ENCODE data around the gene MOB3C. TPM values are rescaled to one million over a fixed set of nuclear protein-coding genes. Genes with fewer than 3 reads are reported as not detected.
"Not testable (repeated sequence)": the region's sequence is repeated elsewhere in the genome, so short reads cannot be mapped to it uniquely, and the experiment has no call there.

The MOB3C gene
- polyA plus RNA-seq, 1 donor from 2014 or later = 0.41 TPM

DNA sequence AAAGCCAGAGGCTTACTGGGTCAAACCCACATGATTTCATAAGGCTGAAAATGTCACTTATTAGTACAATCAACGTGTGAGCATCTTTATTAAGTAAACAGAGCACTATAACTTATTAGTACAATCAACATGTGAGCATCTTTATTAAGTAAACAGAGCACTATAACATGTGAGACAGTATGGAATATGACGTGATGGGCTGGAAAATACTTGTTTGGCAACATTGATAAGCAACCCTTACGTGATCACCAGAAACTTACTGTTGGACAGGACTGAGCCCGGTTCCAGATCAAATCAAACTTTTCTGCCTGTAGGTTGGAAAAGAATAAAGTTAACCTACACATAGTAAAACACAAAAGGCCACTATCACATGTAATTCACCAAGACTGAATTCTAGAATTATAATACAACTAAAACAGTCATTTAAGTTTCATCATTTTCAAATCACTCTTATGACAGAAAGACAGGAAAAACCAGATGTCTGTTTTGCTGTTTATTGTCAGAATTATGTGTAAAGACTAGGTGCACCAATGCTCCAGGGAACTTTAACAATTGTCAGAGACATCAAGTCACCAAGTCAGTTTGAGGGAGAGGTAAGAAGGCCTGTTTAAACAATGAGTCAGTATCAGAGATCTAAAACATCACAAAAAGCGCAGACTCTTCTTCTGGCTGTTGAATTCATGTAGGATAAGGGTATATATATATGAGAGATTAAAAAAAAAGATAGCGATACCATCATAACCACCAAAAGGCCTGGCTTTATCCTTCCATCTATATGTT is 35.9 kb upstream of the MOB3C start:
- Histone ChIP-seq H2AFZ (ENCODE audit: low read depth, low read length) (no peak overlapping the region), H3K9ac (ENCODE audit: low read length) (no peak overlapping the region), H3K36me3 (ENCODE audit: insufficient read depth, low read length) (peaks cover 25% of the 10 kb centered on the region), H3F3A (ENCODE audit: insufficient read depth, low read length, poor library complexity, severe bottlenecking) (no peaks in the 10 kb centered on the region), H3K79me2 (replicated peaks; ENCODE audit: insufficient read depth, low read length) (no peaks in the 10 kb centered on the region), H3K9me2 (ENCODE audit: insufficient read depth, low read length) (no peaks in the 10 kb centered on the region), H3K27ac (ENCODE audit: low read length) (no peak overlapping the region), H3K9me3 (ENCODE audit: low read length) (peaks cover 6% of the 10 kb centered on the region), H4K20me1 (ENCODE audit: insufficient read depth) (no peaks in the 10 kb centered on the region), H3K4me2 (ENCODE audit: low read length) (no peak overlapping the region), H3K4me3 (ENCODE audit: low read length) (no peak overlapping the region), H3K27me3 (ENCODE audit: insufficient read depth, low read depth, low read length) (no peaks in the 10 kb centered on the region)
- TF ChIP-seq EP300 (conservative IDR thresholded peaks at IDR 0.05; ENCODE audit: poor library complexity, severe bottlenecking) (no peak), RAD21 (conservative IDR thresholded peaks at IDR 0.05) (no peak), EZH2 (IDR thresholded peaks at IDR 0.05; ENCODE audit: borderline replicate concordance, insufficient read depth, low read length, poor library complexity, severe bottlenecking) (no peak), MXI1 (conservative IDR thresholded peaks at IDR 0.05; ENCODE audit: poor library complexity, severe bottlenecking) (no peak), SMC3 (conservative IDR thresholded peaks at IDR 0.05; ENCODE audit: poor library complexity) (no peak), TAF1 (IDR thresholded peaks at IDR 0.05; ENCODE audit: low read depth) (no peak), POLR2AphosphoS5 (IDR thresholded peaks at IDR 0.05) (no peak)
- TF ChIP-seq, protein P1, sequence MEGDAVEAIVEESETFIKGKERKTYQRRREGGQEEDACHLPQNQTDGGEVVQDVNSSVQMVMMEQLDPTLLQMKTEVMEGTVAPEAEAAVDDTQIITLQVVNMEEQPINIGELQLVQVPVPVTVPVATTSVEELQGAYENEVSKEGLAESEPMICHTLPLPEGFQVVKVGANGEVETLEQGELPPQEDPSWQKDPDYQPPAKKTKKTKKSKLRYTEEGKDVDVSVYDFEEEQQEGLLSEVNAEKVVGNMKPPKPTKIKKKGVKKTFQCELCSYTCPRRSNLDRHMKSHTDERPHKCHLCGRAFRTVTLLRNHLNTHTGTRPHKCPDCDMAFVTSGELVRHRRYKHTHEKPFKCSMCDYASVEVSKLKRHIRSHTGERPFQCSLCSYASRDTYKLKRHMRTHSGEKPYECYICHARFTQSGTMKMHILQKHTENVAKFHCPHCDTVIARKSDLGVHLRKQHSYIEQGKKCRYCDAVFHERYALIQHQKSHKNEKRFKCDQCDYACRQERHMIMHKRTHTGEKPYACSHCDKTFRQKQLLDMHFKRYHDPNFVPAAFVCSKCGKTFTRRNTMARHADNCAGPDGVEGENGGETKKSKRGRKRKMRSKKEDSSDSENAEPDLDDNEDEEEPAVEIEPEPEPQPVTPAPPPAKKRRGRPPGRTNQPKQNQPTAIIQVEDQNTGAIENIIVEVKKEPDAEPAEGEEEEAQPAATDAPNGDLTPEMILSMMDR (IDR thresholded peaks at IDR 0.05; ENCODE audit: poor library complexity, severe bottlenecking) = no peak
- TF ChIP-seq, protein P2, sequence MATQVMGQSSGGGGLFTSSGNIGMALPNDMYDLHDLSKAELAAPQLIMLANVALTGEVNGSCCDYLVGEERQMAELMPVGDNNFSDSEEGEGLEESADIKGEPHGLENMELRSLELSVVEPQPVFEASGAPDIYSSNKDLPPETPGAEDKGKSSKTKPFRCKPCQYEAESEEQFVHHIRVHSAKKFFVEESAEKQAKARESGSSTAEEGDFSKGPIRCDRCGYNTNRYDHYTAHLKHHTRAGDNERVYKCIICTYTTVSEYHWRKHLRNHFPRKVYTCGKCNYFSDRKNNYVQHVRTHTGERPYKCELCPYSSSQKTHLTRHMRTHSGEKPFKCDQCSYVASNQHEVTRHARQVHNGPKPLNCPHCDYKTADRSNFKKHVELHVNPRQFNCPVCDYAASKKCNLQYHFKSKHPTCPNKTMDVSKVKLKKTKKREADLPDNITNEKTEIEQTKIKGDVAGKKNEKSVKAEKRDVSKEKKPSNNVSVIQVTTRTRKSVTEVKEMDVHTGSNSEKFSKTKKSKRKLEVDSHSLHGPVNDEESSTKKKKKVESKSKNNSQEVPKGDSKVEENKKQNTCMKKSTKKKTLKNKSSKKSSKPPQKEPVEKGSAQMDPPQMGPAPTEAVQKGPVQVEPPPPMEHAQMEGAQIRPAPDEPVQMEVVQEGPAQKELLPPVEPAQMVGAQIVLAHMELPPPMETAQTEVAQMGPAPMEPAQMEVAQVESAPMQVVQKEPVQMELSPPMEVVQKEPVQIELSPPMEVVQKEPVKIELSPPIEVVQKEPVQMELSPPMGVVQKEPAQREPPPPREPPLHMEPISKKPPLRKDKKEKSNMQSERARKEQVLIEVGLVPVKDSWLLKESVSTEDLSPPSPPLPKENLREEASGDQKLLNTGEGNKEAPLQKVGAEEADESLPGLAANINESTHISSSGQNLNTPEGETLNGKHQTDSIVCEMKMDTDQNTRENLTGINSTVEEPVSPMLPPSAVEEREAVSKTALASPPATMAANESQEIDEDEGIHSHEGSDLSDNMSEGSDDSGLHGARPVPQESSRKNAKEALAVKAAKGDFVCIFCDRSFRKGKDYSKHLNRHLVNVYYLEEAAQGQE (IDR thresholded peaks at IDR 0.05; ENCODE audit: borderline replicate concordance) = no peak

DNA sequence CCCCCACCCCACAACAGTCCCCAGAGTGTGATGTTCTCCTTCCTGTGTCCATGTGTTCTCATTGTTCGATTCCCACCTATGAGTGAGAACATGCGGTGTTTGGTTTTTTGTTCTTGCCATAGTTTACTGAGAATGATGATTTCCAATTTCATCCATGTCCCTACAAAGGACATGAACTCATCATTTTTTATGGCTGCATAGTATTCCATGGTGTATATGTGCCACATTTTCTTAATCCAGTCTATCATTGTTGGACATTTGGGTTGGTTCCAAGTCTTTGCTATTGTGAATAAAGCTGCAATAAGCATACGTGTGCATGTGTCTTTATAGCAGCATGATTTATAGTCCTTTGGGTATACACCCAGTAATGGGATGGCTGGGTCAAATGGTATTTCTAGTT is 34.5 kb upstream of the MOB3C start:
- H2AFZ ChIP-seq (ENCODE audit: low read depth, low read length); H3K4me3 ChIP-seq (ENCODE audit: low read length); H3K9me3 ChIP-seq (ENCODE audit: low read length); H3K27me3 ChIP-seq (ENCODE audit: insufficient read depth, low read depth, low read length); H3K27ac ChIP-seq (ENCODE audit: low read length); H3K9me2 ChIP-seq (ENCODE audit: insufficient read depth, low read length); H4K20me1 ChIP-seq (ENCODE audit: insufficient read depth); H3K4me2 ChIP-seq (ENCODE audit: low read length); H3F3A ChIP-seq (ENCODE audit: insufficient read depth, low read length, poor library complexity, severe bottlenecking); H3K9ac ChIP-seq (ENCODE audit: low read length); H3K79me2 ChIP-seq (replicated peaks; ENCODE audit: insufficient read depth, low read length): not testable (repeated sequence)
- peaks cover 19% of the 10 kb centered on the region for H3K36me3 ChIP-seq (ENCODE audit: insufficient read depth, low read length)

All from neural cell (in vitro differentiated cells).